Peyer's patch (tissue), 4 donors: Measurements from ENCODE around the gene SHISA9. TPM values are rescaled to one million over a fixed set of nuclear protein-coding genes. Genes with fewer than 3 reads are reported as not detected.

Experiments
- DNase-seq, 3 donors: peaks; one replicate each; pipeline ENCODE4 v3.0.0-alpha.2; 2017 to 2019
- H3K27ac ChIP-seq, 4 donors: fragments of 200-600 bp; sonication (generic); one replicate each; pipeline ENCODE4 v1.5.1; 2016 to 2019
- H3K27me3 ChIP-seq, 2 donors: fragments of 200-600 bp; sonication (generic); one replicate each; pipeline ENCODE4 v1.5.1; 2019
- H3K36me3 ChIP-seq, 3 donors: fragments of 200-600 bp; sonication (generic); one replicate each; pipeline ENCODE4 v1.5.1; 2016 to 2019
- H3K4me1 ChIP-seq, 4 donors: fragments of 200-600 bp; sonication (generic); one replicate each; pipeline ENCODE4 v1.5.1; 2016 to 2019
- H3K4me3 ChIP-seq, 4 donors: fragments of 200-600 bp; sonication (generic); 1 replicate in 3 of 4; 2 replicates in 1 of 4; pipeline ENCODE4 v1.5.1; 2016 to 2019; ENCODE audit warnings: mild to moderate bottlenecking in 1 of 4
- H3K9me3 ChIP-seq, 4 donors: fragments of 200-600 bp; sonication (generic); one replicate each; pipeline ENCODE4 v1.5.1; 2016 to 2019; ENCODE audit warnings: mild to moderate bottlenecking in 1 of 4
- CTCF ChIP-seq, 6 experiments: fragments of 450-650 bp in 4 of 6; fragments of 200-600 bp in 2 of 6; sonication (generic) in 1 of 6; IDR thresholded peaks; one replicate each; pipeline ENCODE4 v1.5.1; 2017 to 2019; ENCODE audit warnings: antibody characterized with exemption in 6 of 6, mild to moderate bottlenecking in 3 of 6, moderate library complexity in 1 of 6
- POLR2A ChIP-seq, 2 donors: fragments of 450-650 bp; IDR thresholded peaks; one replicate each; pipeline ENCODE4 v1.5.1; 2017; ENCODE audit warnings: antibody characterized with exemption in 2 of 2, mild to moderate bottlenecking in 2 of 2, moderate library complexity in 2 of 2
- total RNA-seq, 4 donors: library from RNA; depleted of rRNA; stranded (reverse); fragments of >200 nt; gene quantifications; one replicate each; pipeline ENCODE4 v1.1.0, GENCODE V29; 2016

SHISA9 gene
- total RNA-seq, 4 donors from 2014 or later: 0.66 TPM; not detected in 3

GRCh38 chr16:13068912-13069583, 167.7 kb downstream of the SHISA9 start:
- no peak overlapping the region for H3K27ac ChIP-seq
- H3K36me3 ChIP-seq: no peaks in the 10 kb centered on the region
- no peak overlapping the region for H3K4me3 ChIP-seq
- no peaks in the 10 kb centered on the region for H3K4me1 ChIP-seq
- no peaks in the 10 kb centered on the region for H3K27me3 ChIP-seq
- peaks cover 0 to 8% (median 0%) of the 10 kb centered on the region in 4 donors for H3K9me3 ChIP-seq
- no peak for DNase-seq
- TF ChIP-seq POLR2A (IDR thresholded peaks at IDR 0.05) (no peak), CTCF (IDR thresholded peaks at IDR 0.05) (no peak)

GRCh38 chr16:13070268-13070667, 168.9 kb downstream of the SHISA9 start:
- DNase-seq: no peak

GRCh38 chr16:13076878-13077277, 175.5 kb downstream of the SHISA9 start:
- H3K27me3 ChIP-seq: no peaks in the 10 kb centered on the region
- no peak overlapping the region for H3K27ac ChIP-seq
- H3K36me3 ChIP-seq: no peaks in the 10 kb centered on the region
- DNase-seq: no peak
- TF ChIP-seq POLR2A (IDR thresholded peaks at IDR 0.05) (no peak), CTCF (IDR thresholded peaks at IDR 0.05) (no peak)
- no peak overlapping the region for H3K4me3 ChIP-seq
- H3K4me1 ChIP-seq: no peaks in the 10 kb centered on the region
- H3K9me3 ChIP-seq: no peaks in the 10 kb centered on the region

More at GRCh38 chr16:13070268-13070667, 168.9 kb downstream of the SHISA9 start:
- Histone ChIP-seq H3K27ac (no peak overlapping the region), H3K36me3 (no peaks in the 10 kb centered on the region), H3K4me3 (no peak overlapping the region), H3K27me3 (no peaks in the 10 kb centered on the region), H3K9me3 (peaks cover 0 to 8% (median 0%) of the 10 kb centered on the region in 4 donors), H3K4me1 (no peaks in the 10 kb centered on the region)
- no peak for TF ChIP-seq CTCF (IDR thresholded peaks at IDR 0.05)
- TF ChIP-seq POLR2A (IDR thresholded peaks at IDR 0.05): no peak

DNA sequence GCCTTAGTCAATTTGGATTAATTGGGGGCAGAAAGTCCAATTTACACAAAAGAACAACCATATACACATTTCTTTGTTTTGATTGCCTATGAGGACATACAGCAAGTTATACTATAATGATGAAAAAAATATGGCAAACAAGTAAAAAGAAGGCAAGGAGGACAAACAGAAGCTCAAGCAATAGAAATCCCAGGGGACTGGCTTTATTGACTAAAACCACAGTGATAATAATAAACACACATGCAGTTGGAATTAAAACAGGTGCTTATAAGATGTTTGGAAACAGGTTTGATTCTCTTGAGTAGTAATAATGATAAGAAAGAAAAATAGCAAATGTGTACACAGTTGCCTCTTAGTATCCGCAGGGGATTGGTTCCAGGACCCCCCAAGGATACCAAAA, 176.4 kb downstream of the SHISA9 start:
- Histone ChIP-seq H3K27ac (no peak overlapping the region), H3K27me3 (no peaks in the 10 kb centered on the region), H3K4me1 (no peaks in the 10 kb centered on the region), H3K9me3 (no peaks in the 10 kb centered on the region), H3K36me3 (no peaks in the 10 kb centered on the region), H3K4me3 (no peak overlapping the region)
- no peak for DNase-seq
- no peak for TF ChIP-seq CTCF (IDR thresholded peaks at IDR 0.05)
- TF ChIP-seq POLR2A (IDR thresholded peaks at IDR 0.05): no peak

GRCh38 chr16:13080531-13080930, 179.1 kb downstream of the SHISA9 start:
- H3K36me3 ChIP-seq: no peaks in the 10 kb centered on the region
- H3K4me3 ChIP-seq: no peak overlapping the region
- H3K9me3 ChIP-seq: no peaks in the 10 kb centered on the region
- TF ChIP-seq POLR2A (IDR thresholded peaks at IDR 0.05) (no peak), CTCF (IDR thresholded peaks at IDR 0.05) (no peak)
- no peaks in the 10 kb centered on the region for H3K27me3 ChIP-seq
- H3K27ac ChIP-seq: no peak overlapping the region
- no peak for DNase-seq
- H3K4me1 ChIP-seq: no peaks in the 10 kb centered on the region
